SK-N-SH treated with all-trans-retinoic acid at 6 μM for 48 hours (cell line): ENCODE measurements around the gene AFF1.

Experiments used
- ARNTL ChIP-seq: fragments of 450-650 bp; formaldehyde crosslinking; IDR thresholded peaks from 2 replicates; pipeline ENCODE4 v1.5.0; 2020; ENCODE audit warnings: low read depth, mild to moderate bottlenecking, moderate library complexity, borderline replicate concordance
- ESRRG ChIP-seq: fragments of 250-450 bp; sonication (Bioruptor Pico); IDR thresholded peaks from 2 replicates; pipeline ENCODE4 v1.6.1; 2021; ENCODE audit warnings: mild to moderate bottlenecking
- RARB ChIP-seq: fragments of 250-450 bp; sonication (Bioruptor Pico); IDR thresholded peaks from 2 replicates; pipeline ENCODE4 v1.8.0; 2021; ENCODE audit warnings: mild to moderate bottlenecking, moderate library complexity
- TCF4 ChIP-seq: fragments of 250-450 bp; sonication (Bioruptor Pico); IDR thresholded peaks from 2 replicates; pipeline ENCODE4 v1.8.0; 2021; ENCODE audit warnings: mild to moderate bottlenecking, moderate library complexity, borderline replicate concordance
- ZC3H10 ChIP-seq: fragments of 250-450 bp; sonication (Bioruptor Pico); IDR thresholded peaks from 2 replicates; pipeline ENCODE4 v1.5.1; 2021; ENCODE audit warnings: mild to moderate bottlenecking, moderate library complexity
- ZFP30 ChIP-seq: fragments of 450-650 bp; formaldehyde crosslinking; IDR thresholded peaks from 2 replicates; pipeline ENCODE4 v1.5.0; 2022; ENCODE audit warnings: mild to moderate bottlenecking, moderate library complexity
- TF ChIP-seq, protein P1 (sequence below): fragments of 250-450 bp; sonication (Bioruptor Pico); IDR thresholded peaks from 2 replicates; pipeline ENCODE4 v1.8.0; 2021; ENCODE audit warnings: low read depth, mild to moderate bottlenecking, moderate library complexity, borderline replicate concordance
- TF ChIP-seq, protein P2 (sequence below): fragments of 250-450 bp; sonication (Bioruptor Pico); IDR thresholded peaks from 2 replicates; pipeline ENCODE4 v1.5.1; 2020; ENCODE audit warnings: low read depth, mild to moderate bottlenecking, moderate library complexity
- TF ChIP-seq, protein P3 (sequence below): fragments of 250-450 bp; sonication (Bioruptor Pico); IDR thresholded peaks from 2 replicates; pipeline ENCODE4 v1.8.0; 2020; ENCODE audit warnings: mild to moderate bottlenecking, moderate library complexity, borderline replicate concordance
- TF ChIP-seq, protein P4 (sequence below): fragments of 250-450 bp; sonication (Bioruptor Pico); IDR thresholded peaks from 2 replicates; pipeline ENCODE4 v1.5.0; 2020; ENCODE audit warnings: mild to moderate bottlenecking, moderate library complexity

DNA sequence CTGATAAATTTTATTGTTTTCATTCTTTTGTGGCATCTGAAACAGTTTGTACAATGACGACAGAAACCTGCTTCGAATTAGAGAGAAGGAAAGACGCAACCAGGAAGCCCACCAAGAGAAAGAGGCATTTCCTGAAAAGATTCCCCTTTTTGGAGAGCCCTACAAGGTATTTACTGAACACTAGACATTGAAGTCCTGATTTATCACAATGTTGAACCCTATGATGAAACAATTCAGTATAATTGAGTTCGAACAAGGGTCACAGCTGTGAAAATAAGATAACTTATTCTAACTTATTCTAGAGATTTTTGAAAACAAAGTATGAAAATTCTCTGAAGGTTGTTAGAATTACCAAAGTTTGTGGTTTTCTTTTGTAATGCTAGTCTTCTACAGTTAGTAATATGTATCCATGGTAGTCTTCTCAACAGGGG, 111.3 kb downstream of the AFF1 start:
- TF ChIP-seq ARNTL (CRISPR knock-in tag) (no peak), ZC3H10 (CRISPR knock-in tag) (no peak), TCF4 (no peak), RARB (CRISPR knock-in tag) (no peak), ZFP30 (no peak), ESRRG (CRISPR knock-in tag) (no peak)
- TF ChIP-seq, protein P1, sequence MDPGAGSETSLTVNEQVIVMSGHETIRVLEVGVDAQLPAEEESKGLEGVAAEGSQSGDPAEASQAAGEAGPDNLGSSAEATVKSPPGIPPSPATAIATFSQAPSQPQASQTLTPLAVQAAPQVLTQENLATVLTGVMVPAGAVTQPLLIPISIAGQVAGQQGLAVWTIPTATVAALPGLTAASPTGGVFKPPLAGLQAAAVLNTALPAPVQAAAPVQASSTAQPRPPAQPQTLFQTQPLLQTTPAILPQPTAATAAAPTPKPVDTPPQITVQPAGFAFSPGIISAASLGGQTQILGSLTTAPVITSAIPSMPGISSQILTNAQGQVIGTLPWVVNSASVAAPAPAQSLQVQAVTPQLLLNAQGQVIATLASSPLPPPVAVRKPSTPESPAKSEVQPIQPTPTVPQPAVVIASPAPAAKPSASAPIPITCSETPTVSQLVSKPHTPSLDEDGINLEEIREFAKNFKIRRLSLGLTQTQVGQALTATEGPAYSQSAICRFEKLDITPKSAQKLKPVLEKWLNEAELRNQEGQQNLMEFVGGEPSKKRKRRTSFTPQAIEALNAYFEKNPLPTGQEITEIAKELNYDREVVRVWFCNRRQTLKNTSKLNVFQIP (CRISPR knock-in tag), result no peak
- TF ChIP-seq, protein P2, sequence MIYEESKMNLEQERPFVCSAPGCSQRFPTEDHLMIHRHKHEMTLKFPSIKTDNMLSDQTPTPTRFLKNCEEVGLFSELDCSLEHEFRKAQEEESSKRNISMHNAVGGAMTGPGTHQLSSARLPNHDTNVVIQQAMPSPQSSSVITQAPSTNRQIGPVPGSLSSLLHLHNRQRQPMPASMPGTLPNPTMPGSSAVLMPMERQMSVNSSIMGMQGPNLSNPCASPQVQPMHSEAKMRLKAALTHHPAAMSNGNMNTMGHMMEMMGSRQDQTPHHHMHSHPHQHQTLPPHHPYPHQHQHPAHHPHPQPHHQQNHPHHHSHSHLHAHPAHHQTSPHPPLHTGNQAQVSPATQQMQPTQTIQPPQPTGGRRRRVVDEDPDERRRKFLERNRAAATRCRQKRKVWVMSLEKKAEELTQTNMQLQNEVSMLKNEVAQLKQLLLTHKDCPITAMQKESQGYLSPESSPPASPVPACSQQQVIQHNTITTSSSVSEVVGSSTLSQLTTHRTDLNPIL (CRISPR knock-in tag), result no peak
- TF ChIP-seq, protein P3, sequence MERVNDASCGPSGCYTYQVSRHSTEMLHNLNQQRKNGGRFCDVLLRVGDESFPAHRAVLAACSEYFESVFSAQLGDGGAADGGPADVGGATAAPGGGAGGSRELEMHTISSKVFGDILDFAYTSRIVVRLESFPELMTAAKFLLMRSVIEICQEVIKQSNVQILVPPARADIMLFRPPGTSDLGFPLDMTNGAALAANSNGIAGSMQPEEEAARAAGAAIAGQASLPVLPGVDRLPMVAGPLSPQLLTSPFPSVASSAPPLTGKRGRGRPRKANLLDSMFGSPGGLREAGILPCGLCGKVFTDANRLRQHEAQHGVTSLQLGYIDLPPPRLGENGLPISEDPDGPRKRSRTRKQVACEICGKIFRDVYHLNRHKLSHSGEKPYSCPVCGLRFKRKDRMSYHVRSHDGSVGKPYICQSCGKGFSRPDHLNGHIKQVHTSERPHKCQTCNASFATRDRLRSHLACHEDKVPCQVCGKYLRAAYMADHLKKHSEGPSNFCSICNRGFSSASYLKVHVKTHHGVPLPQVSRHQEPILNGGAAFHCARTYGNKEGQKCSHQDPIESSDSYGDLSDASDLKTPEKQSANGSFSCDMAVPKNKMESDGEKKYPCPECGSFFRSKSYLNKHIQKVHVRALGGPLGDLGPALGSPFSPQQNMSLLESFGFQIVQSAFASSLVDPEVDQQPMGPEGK (CRISPR knock-in tag), result no peak
- TF ChIP-seq, protein P4, sequence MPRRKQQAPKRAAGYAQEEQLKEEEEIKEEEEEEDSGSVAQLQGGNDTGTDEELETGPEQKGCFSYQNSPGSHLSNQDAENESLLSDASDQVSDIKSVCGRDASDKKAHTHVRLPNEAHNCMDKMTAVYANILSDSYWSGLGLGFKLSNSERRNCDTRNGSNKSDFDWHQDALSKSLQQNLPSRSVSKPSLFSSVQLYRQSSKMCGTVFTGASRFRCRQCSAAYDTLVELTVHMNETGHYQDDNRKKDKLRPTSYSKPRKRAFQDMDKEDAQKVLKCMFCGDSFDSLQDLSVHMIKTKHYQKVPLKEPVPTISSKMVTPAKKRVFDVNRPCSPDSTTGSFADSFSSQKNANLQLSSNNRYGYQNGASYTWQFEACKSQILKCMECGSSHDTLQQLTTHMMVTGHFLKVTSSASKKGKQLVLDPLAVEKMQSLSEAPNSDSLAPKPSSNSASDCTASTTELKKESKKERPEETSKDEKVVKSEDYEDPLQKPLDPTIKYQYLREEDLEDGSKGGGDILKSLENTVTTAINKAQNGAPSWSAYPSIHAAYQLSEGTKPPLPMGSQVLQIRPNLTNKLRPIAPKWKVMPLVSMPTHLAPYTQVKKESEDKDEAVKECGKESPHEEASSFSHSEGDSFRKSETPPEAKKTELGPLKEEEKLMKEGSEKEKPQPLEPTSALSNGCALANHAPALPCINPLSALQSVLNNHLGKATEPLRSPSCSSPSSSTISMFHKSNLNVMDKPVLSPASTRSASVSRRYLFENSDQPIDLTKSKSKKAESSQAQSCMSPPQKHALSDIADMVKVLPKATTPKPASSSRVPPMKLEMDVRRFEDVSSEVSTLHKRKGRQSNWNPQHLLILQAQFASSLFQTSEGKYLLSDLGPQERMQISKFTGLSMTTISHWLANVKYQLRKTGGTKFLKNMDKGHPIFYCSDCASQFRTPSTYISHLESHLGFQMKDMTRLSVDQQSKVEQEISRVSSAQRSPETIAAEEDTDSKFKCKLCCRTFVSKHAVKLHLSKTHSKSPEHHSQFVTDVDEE (CRISPR knock-in tag), result no peak
